NCI-H1694 treated with DMSO at 0.1 percent for 48 hours (cell line): ENCODE measurements around the gene PNISR.
A peak's percentile ranks its signal among the peaks of the same experiment; 100 is the strongest.

ENCODE experiments used
- DNase-seq: peaks from one replicate; lab custom pipeline; 2025; lab: John Stamatoyannopoulos, UW

Gene PNISR

DNA sequence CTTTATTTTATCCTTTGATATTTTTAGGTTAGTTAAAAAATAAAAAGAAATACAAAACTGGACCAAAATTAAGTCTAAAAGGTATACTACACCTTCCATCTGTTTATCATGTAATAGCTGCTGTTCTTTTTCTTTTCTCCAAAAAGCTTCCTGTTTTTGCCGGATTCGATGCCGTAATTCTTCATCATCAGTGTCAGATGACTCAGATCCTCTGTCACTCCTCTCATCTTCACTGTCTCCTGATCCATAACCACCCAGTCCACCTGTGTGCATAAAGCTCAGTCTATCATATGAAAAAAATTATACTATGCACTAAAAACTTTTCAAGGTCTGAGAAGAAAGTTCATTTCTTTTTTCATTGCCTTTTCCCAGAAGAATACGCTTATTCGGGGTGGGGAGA lies 22.7 kb downstream of the PNISR start:
- no peak for DNase-seq

DNA sequence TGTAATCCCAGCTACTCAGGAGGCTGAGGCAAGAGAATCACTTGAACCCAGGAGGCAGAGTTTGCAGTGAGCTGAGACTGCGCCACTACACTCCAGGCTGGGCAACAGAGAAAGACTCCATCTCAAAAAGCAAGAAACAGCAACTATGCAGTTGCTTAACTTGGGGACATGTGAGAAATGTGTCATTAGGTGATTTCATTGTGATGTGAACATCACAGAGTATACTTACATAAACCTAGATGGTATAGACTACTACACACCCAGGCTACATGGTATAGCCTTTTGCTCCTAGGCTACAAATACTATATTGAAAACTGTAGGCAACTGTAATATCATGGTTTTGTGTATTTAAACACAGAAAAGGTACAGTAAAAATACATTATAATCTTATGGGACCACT lies 27.8 kb downstream of the PNISR start:
- DNase-seq = no peak

DNA sequence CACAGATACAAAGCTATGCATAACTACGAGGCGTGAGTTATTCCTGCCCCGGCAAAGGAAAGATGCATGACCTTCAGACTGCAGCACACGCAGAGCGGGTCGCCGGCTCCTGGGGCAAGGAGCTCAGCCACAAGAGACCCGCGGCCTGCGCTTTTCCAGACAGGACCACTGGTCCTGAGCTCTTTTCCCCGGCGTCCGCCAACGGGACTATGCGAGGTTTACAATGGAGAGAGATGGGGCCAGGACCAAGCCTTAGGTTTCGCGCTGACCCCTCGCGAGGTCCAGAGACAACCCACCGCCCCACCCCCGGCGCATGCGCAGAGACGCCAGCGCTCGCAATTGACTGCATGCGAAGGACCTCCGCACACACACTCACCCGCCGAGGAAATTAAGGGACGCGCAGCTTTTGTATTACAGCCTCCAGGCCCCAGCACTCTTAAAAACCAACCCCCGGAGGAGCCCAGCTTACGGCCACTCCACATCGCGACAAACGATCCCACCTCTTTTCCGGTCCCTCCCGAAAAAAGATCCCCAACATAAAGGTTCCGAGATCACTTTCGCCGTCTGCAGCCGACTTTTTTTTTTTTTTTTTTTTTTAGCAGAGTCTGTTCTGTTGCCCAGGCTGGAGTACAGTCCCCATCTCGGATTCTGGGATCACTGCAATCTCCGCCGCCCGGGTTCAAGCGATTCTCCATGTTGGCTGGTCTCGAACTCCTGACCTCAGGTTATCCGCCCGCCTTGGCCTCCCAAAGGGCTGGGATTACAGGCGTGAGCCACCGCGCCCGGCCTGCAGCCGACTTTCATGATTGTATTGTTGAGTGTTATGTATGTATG lies 31.2 kb downstream of the PNISR start, which contains the start of gene COQ3:
COQ3 (minus strand) TSS at position 498 of the 834 bp plus-strand sequence; CDS start at position 482, 16 bp downstream.
- peak; percentile 43 for DNase-seq

DNA sequence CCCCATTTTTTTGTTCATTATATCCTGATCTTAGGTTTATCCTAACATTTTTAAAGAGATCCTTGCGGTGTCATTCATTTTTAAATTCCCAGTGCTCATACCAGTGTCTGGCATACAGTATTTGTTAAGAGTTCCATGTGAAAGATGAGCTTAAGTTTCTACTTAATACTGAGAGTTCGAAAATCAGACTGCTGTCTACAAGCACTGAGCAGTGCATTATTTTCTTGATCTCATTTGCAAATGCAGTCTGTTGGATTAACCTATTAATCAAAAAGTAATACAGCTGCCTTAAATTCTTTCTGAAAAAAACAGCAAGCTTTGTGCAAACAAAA lies 31.8 kb downstream of the PNISR start:
- DNase-seq = peak; percentile 36

DNA sequence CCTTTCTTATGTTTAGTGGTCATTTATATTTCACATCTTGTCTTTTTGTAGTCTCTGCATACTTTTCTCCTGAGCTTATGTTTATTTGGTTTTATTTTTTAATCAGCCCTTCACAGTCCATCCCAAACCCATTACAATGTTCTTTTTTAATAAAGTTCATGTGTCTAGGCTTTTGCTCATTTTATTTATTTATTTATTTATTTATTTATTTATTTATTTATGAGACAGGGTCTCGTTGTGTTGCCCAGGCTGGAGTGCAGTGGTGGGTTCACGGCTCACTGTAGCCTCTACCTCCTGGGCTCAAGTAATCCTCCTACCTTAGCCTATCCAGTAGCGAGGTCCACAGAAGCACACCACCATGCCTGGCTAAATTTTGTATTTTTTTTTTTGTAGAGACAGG lies 34.2 kb downstream of the PNISR start:
- no peak for DNase-seq

DNA sequence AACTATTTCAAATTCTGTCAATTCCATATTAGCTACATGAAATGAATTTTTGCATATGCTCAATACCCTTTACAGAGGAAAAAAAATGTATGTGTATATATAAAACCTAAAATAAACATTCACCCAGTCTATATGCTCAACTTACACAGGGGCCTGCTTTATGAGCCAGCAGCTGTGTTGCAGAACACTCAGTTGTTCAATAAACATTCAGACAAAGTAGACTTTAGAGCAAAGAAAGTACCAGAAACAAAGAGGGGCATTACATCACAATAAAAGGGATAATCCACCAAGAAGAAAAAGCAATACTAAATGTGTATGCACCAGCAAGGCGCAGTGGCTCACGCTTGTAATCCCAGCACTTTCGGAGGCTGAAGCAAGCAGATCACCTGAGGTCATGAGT lies 40.6 kb downstream of the PNISR start:
- DNase-seq = no peak

DNA sequence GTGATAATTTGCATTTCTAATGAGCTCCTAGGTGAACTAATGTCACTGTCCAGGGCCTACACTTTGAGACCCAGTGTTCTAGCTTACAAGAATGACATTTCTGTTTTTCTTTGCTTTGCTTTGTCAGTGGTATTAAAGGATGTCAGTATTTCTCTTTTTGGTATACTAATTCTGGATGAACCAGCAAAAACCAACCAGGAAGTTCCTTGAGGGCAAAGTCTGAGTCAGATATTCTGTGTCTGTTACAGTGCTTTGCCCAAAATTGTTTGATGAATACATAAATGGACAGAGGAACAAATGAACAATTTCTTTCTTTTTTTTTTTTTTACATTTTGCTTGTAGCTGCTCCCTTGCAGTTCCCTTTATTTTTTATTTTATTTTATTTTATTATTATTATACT lies 46.5 kb downstream of the PNISR start:
- DNase-seq = no peak

DNA sequence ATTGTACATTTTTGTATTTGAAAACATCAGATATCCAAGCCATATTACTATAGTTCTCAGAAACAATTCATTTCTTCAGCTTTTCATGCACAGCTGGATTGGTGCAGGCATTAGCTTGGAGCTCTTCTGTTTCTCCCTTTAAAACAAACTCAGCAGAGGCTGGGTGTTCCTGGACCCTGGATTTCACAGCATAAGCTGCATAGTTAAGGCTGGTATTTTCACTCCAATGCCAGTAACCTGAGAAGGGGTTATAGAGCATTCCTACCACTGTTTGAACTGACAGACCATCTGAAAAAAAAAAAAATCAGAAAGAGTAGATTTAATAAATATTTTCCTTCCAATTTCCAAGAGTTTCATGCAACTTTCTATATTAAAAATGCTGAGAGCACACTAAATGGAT lies 55.6 kb downstream of the PNISR start:
- no peak for DNase-seq

DNA sequence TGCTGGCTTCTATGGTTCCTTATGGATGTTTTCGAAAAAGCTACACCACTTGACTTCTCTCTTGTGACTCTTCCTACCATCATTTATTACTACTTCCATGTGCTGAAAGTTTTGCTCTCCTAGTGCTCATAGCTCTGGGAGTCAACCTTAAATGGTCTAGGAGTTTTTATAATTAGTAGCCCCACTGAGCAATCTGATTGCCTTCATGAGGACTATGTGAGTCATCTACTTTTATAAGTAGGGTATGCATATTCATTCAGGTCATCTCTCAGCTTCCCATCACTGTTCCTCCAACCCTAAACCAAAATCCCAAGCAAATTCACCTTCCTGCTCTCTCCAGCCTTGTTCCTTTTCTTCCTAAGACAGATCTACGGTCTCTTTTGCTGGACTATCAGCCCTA lies 58.3 kb downstream of the PNISR start:
- DNase-seq = no peak

DNA sequence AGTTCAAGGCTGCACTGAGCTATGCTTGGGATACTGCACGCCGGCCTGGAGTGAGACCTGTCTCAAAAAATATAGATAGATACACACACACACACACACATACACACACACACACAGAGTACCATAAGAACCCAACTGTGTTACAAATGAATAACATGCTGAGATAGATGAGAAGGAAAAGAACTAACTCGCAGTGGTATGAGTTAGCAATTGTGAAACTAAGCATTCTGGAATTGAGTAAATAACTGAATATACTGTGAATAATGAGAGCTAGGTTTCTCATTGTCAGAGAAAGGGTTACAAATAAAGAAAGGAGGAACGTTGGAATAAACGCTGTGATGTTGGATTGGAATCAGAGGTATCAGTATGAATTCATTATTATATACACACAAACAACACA lies 61.1 kb downstream of the PNISR start:
- no peak for DNase-seq

DNA sequence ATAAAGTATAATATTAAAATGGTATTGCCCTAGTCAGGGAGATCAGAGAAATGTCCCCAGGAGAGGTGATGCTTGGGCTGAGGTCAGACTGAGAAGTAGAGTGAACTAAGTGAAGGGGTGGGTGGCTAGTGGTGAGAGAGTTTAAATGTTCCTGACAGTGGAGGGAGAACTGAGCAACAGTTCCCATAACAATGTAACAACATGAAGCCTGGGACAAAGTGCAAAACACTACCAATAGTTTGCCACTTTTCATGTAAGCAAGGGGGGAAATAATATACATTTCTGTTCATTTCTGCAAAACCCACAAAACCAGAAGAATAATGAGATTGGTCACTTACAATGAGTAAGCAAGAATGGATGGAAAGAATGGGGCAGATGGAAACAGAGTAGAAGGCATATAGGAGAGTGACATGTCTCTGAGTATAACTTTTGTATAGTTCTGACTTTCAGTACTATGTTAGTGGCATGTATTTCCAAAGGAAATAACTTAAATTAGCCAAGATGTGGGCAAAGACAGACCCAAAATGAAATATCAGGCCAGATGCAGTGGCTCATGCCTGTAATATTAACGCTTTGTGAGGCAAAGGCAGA lies 62.3 kb downstream of the PNISR start:
- DNase-seq = no peak

DNA sequence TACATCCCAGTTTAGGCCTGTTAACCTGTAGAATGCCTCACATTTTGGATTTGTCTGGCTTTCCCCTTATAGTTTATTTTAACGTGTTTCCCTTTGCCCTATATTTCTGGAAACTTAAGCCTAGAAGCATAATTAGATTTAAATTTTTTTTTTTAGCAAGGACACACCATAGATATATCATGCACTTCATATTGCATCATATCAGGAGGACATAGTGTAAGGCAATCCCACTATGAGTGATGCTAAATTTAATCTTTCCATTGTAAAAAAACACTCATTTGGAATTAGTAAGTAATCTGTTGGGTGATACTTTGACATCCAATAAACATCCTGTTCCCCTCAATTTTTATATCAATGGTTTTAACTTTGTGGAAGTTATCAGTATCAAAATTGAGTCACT lies 65.3 kb downstream of the PNISR start:
- DNase-seq = no peak

DNA sequence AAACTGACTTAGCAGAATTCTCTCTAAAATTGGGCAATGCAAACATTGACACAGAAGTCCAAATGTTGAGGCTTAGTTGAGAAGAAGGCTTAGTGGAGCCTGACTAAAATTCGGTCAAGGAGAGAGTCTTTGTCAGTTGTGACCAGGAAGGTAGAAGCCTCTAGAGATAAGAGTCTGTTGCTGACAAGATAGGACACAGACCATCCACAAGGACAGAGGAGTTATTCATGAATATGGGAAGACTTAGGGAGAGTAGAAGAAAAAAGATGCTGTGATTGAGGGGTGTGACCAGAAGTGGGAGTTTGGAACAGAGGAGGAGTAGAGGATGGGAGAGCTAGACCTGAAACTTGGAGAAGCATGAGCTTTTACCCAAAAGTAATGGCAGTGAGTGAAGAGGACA lies 68.5 kb downstream of the PNISR start:
- no peak for DNase-seq

DNA sequence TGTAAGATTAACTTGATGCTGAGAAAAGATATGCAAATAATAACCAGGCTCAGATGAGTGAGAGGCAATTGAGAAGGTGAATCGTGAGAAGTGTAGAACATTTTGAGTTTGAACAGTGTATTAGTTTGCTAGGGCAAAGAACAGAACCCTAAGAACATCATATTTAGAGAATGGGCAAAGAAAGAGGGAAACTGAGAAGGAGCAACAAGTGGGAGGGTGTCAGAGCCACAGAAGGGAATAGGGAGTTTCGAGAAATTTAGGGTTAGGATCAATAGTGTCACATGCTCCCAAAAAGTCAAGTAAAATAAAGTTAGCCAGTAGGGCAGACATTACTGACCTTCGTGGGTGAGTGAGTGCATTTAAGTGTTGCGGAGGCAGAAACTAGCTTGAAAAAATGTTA lies 70.1 kb downstream of the PNISR start:
- no peak for DNase-seq

DNA sequence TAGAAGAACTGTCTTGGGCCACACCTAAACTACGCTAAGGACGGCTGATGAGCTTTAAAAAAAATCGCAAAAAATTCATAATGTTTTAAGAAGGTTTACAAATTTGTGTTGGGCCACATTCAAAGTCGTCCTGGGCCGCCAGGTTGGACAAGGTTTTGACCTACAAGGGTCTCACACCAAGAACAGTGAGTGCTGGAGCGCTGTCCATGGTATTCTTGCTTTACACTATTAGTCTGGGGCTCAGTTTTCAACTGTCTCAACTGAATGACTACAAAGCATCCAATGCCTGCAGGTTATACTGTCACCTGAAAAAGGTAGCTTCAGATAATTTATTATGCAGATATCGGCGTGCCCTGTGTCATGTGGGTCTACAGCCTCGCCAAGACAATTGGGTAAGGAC lies 72.0 kb downstream of the PNISR start:
- DNase-seq = no peak

DNA sequence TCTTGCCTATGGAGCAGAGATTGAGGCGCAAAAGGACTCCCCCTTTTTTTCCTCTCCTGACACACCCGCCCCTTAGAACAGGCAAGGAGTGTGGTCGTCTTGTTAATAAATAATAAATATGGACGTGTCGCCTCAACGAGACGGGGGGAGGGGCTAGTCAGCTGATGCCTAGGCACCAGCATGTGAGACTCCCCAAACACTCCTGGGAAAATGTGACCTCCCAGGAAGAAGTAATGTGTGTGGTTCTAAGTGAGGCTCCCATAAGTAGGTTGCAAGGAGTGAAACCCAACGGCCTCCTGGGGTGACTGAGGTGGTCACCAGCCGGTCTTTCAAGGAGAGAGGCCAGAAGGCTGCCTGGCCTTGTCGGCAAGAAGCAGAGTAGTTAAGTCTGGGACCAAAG lies 74.5 kb downstream of the PNISR start:
- DNase-seq = no peak

DNA sequence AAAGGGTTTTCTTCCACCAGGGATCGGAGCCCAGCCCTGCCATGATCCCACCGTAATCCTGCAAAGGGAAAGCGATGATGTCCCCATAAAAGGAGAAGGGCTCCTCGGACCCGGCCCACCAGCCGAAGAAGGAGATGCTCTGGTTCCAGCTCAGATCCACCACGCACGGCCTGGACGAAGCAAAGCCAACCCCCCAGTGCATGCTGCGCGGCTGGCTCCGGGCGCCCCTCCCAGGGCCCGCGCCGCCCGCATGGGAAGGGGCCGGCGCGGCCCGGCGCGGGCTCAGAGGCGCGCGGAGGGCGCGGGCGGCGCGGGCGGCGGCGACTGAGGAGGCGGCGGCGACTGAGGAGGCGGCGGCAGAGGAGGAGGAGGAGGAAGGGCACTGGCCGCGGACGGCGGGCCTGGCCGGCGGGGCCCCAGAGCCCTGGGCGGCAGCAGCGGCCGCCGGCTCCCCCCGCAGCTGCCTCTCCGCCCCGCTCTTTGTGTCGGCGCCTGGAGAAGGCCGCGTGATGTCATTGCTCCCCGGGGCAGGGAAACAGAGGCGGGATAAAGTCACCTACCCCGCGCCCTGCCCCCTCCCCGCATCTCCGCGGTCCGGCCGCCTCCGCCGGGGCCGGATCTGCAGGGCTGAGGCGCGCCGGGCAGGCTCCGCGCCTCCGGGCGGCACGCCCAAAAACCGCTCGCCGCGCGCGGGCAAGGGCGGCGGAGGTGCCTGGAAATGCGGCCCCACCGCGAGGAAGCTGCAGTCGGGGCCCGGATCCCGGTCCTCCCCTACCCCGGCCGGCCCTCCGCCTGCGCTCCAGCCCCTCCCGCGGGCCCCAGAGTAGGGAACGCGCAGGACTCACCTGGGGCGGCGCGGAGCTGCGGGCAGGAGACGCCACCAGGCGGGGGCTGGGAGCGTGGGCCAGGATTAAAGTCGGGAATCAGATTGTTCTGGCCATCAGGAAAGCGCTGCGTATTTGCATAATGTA lies 75.7 kb downstream of the PNISR start, which contains the start of gene FAXC:
FAXC (minus strand) TSS at position 504 of the 971 bp plus-strand sequence; CDS start at position 202, 302 bp downstream.
- DNase-seq = peak; percentile 8

DNA sequence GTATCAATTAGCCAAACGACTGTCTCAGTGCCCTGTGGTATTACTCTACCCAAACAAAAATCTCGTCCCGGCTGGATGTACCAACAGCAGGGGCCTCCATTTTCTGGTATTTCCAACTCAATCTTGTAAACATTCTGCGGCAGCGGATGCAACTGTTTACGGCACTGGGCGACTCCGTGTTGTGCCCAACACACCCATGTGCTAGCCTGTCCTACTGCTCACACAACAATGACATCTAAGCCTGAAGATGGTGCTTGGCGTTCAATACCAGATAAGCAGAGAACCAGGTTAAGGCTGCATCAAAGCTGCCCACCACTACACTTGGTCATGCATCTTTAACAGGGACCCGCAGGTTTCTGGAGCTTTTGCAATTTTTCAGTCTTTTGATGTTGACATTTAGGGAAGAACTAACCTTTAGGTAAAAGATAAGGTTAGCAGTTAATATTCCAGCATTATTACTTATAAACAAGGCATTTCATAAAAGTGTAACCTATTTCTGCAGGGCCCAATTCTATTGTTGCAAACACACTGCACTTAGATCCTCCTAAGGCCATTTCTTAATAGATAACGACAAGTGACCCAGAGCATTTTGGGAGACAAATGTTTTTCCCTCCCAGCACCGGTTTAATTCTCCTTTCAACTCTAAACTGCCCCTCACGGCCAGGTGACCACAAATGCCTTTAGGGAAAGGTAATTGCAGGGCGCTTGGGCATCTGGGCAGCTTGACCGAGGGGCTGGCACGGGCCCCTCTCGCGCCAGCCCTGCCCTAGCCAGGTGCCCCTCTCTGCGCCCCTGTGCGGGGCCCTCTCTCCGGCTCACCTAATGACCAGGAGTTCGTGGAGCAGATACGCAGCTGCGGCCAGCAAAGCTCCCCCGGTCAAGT lies 76.6 kb downstream of the PNISR start:
- DNase-seq = peak; percentile 3
